Erythroblast (primary cell): Measurements from ENCODE around the gene ZRSR2.

Source experiments
- GATA1 ChIP-seq: IDR thresholded peaks from 2 replicates; pipeline ENCODE4 v1.6.1; 2011; ENCODE audit warnings: low read depth, mild to moderate bottlenecking, control low read depth, low read length, moderate library complexity
- POLR2A ChIP-seq: IDR thresholded peaks from 2 replicates; pipeline ENCODE4 v1.6.1; 2011; ENCODE audit warnings: mild to moderate bottlenecking, low read length

DNA sequence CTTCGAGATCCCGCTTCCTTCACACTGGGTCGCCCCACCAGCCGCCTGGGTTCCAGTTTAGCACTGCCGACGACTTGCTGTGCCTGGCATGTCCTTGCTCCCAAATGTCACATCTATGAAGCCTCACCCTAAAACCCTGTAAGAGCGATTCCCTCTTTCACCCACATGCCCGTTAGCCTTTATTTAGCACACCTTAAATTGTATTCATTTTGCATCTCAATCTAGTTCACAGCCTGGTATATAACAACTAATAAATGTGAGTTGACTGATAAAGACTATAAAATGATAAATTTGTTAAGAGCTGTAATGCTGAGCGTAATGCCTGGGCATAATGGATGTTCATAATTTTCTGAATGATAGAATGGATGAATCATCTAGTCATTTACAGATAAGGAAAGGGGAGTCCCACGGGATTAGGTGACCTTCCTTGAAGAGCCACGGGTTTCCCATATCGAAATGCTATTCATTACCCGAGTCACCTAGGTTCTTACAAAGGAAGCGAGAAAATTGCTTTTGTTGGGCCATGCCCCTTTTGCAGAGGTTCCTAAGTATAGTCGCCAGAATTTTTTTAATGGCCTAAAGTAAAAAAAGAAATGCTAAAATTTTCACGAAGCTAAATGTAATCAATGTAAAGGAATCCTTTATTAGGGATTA, 65.4 kb downstream of the ZRSR2 start:
- TF ChIP-seq POLR2A (no peak), GATA1 (no peak)
